Stimulated activated CD4-positive, alpha-beta T cell treated with anti-CD3 and anti-CD28 coated beads, Interleukin-4, amount 100 ng/mL, for 48 hours (primary cell): Measurements from ENCODE around the gene CNBD2.
"Not testable (repeated sequence)": the region's sequence is repeated elsewhere in the genome, so short reads cannot be mapped to it uniquely, and the experiment has no call there.

Experiments
- DNase-seq, 2 donors: peaks; one replicate each; pipeline ENCODE4 v3.0.0-alpha.2; 2020; ENCODE audit warnings: low read depth in 2 of 2

CNBD2 gene

GRCh38 chr20:35967979-35968640 lies at the start of gene CNBD2:
Gene CNBD2, plus strand, starts transcription at chr20:35968590. Its CDS starts 173 bp downstream, at chr20:35968763.
- DNase-seq: no peak

GRCh38 chr20:35920523-35920922 lies 47.9 kb upstream of the CNBD2 start:
- DNase-seq: no peak

GRCh38 chr20:35929301-35929700 lies 39.1 kb upstream of the CNBD2 start:
- DNase-seq: no peak

GRCh38 chr20:35934050-35934449 lies 34.3 kb upstream of the CNBD2 start:
- DNase-seq: no peak

DNA sequence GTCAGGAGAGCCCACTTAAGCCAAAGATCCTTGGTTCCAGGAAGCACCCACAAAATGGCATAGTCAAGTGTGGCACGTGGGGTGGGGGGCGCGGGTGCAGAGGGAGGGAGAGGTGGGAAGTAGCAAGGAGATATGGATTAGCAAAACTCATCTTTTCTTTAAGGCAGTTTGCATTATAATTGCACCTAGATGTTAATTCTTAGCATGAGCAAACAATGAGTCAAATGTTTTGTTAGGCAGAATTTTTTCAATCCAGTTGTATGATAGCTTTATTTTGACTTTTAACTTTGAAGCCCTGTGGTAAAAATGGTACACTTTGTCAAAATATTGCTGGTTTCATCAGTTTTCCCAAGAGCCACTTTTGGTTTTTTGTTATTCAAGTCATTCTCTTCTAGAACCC lies 29.1 kb upstream of the CNBD2 start:
- no peak for DNase-seq

GRCh38 chr20:35941620-35942019 lies 26.8 kb upstream of the CNBD2 start:
- no peak for DNase-seq

GRCh38 chr20:35942243-35942642 lies 26.1 kb upstream of the CNBD2 start:
- no peak for DNase-seq

DNA sequence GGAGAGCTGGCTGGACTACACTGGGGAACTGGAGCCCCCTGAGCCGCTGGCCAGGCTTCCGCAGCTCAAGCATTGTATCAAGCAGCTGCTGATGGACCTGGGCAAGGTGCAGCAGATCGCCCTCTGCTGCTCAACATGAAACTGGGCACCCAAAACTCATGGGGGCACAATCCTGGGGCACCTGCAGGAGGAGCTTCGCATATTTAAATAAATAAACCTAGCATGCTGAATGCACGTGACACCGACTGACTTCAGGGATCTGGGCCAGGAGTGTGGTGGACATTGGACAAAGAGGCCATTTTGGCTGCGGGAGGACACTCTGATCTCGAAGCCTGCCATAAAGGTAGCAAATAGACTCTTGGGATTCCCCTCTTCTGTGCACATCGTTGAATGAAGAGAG lies 20.9 kb upstream of the CNBD2 start:
- DNase-seq: peak in 1 of 2 donors; percentile 5

DNA sequence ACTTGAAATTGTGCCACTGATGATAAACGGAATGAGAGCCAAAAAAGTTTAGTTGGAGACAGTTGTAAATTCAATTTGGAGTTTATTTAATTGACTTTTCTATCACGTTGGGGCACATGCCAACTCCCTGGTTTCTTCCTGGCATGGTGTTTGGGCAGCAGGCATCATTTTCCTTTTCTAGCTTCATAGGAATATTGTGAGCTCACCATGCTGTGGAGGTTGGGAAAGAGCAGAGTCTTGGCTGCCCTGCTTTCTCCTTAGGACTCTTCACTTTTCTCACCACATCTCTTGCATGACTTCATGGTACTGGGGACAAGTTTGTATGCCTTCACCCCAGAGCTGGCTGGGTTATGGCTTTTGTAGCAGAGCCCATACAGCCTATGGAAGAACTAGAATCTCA lies 20.5 kb upstream of the CNBD2 start:
- no peak for DNase-seq

DNA sequence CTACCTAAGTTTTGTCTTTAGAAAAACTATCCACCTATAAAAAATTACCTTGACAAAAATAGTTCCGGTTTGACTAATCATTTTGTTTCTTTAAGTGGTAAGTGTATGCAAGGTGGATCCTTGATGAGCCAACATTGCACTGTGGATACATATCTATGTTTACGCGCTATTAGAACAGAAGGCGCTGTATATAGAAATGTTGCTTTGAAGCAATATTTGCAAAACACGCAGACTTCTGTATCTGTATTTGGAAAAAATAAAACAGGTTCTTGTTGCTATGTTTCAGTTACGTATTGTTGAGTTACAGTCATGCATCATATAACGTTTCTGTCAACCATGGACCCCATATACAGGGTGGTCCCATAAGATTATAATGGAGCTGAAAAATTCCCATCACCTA lies 18.3 kb upstream of the CNBD2 start:
- DNase-seq: no peak

GRCh38 chr20:35952080-35952479 lies 16.3 kb upstream of the CNBD2 start:
- not testable (repeated sequence) for DNase-seq

GRCh38 chr20:35952480-35953386 lies 15.7 kb upstream of the CNBD2 start:
- no peak for DNase-seq

DNA sequence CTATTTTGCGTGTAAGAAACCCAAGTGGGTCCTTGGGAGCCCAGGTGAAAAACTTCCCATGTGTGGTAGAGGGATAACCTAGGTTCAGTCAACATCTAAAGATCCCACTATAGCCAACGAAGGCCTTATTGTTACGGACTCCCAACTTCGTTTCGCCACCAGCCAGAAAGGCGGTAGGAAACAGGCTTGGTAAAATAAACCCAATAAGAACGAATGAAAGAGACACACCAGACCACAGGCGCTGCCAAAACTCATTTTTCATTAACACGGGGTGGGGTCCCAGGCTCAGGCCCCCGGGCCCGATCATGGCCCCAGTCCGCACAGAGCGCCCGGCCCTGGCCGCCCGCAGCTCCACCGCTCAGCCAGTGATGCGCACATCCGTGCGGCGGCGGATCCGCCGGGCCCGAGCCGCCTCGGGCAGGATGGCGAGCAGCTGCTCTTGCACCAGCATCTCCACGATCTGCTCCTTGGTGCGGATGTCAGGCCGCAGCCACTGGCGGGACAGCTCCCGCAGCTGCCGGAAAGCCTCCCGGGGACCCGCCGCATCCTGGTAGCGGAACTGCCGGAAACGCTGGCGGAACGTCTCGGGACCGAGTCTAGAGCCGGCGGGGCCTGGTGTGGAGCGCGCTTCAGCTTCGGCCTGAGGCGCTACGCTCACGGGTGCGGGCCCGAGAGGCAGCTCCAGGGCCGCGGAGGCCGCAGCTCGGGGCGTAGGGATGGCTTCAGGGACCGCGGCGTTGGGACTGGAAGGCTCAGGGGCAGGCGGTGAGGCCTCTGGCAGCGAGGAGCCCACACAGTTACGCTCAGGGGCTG lies 14.8 kb upstream of the CNBD2 start:
- DNase-seq: peak; percentile 50 to 55

GRCh38 chr20:35954200-35954906 lies 14.0 kb upstream of the CNBD2 start, which contains the start of gene SCAND1:
Gene SCAND1, minus strand, starts transcription at chr20:35954502. Its CDS starts 218 bp downstream, at chr20:35954284.
- peak; percentile 94 to 98 for DNase-seq

GRCh38 chr20:35954907-35955251 lies 13.5 kb upstream of the CNBD2 start:
- peak in 1 of 2 donors; percentile 2 for DNase-seq

- no peak for DNase-seq
Observed at GRCh38 chr20:35956616-35957015, 11.8 kb upstream of the CNBD2 start.

DNA sequence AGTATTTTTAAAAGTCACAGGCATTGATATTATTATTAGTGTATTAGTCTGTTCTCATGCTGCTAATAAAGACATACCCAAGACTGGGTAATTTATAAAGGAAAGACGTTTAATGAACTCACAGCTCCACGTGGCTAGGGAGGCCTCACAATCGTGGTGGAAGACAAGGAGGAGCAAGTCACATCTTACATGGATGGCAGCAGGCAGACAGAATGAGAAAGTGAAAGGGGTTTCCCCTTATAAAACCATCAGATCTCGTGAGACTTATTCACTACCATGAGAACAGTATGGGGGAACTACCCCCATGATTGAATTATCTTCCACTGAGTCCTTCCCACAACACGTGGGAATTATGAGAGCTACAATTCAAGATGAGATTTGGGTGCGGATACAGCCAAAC lies 9.1 kb upstream of the CNBD2 start:
- not testable (repeated sequence) for DNase-seq

GRCh38 chr20:35963878-35964277 lies 4.5 kb upstream of the CNBD2 start:
- DNase-seq: no peak

GRCh38 chr20:35968930-35969329 lies 540 bp downstream of the CNBD2 start:
- DNase-seq: no peak

- DNase-seq: no peak
Observed at GRCh38 chr20:35971981-35972380, 3.6 kb downstream of the CNBD2 start.

GRCh38 chr20:35972462-35972861 lies 4.1 kb downstream of the CNBD2 start:
- no peak for DNase-seq

GRCh38 chr20:35974256-35974655 lies 5.9 kb downstream of the CNBD2 start:
- no peak for DNase-seq
